Gastroesophageal sphincter (tissue), 4 donors: ENCODE data around the gene SMARCB1. TPM values are rescaled to one million over a fixed set of nuclear protein-coding genes. Genes with fewer than 3 reads are reported as not detected.

Experiments used
- ATAC-seq: fragments of 150-250 bp; one replicate; pipeline ENCODE4 v1.9.1; 2016; ENCODE audit warnings: mild to moderate bottlenecking, moderate library complexity
- H3K27ac ChIP-seq, 4 donors: fragments of 200-600 bp; sonication (generic) in 3 of 4; 1 replicate in 3 of 4; 2 replicates in 1 of 4; pipeline ENCODE4 v1.5.1; 2016 to 2019
- H3K27me3 ChIP-seq: fragments of 200-600 bp; sonication (generic); one replicate; pipeline ENCODE4 v1.5.1; 2019
- H3K36me3 ChIP-seq, 2 donors: fragments of 200-600 bp; sonication (generic); one replicate each; pipeline ENCODE4 v1.5.1; 2019; ENCODE audit warnings: control low read depth in 1 of 2
- H3K4me1 ChIP-seq, 3 donors: fragments of 200-600 bp; sonication (generic); 1 replicate in 2 of 3; 2 replicates in 1 of 3; pipeline ENCODE4 v1.5.1; 2016 to 2019; ENCODE audit warnings: control low read depth in 2 of 3
- H3K4me3 ChIP-seq, 2 donors: fragments of 200-600 bp; sonication (generic); one replicate each; pipeline ENCODE4 v1.5.1; 2019; ENCODE audit warnings: mild to moderate bottlenecking in 1 of 2, moderate library complexity in 1 of 2
- H3K9me3 ChIP-seq, 3 donors: fragments of 200-600 bp; sonication (generic); one replicate each; pipeline ENCODE4 v1.5.1; 2017 to 2019; ENCODE audit warnings: control low read depth in 2 of 3
- CTCF ChIP-seq, 4 experiments: fragments of 200-600 bp in 2 of 4; fragments of 450-650 bp in 2 of 4; sonication (generic) in 1 of 4; IDR thresholded peaks; one replicate each; pipeline ENCODE4 v1.5.1; 2017 to 2019; ENCODE audit warnings: antibody characterized with exemption in 4 of 4, mild to moderate bottlenecking in 2 of 4, moderate library complexity in 2 of 4
- EP300 ChIP-seq: sonication (generic); formaldehyde crosslinking; IDR thresholded peaks from one replicate; pipeline ENCODE4 v1.6.1; 2017; ENCODE audit warnings: antibody characterized with exemption, mild to moderate bottlenecking
- POLR2A ChIP-seq, 2 donors: fragments of 450-650 bp; IDR thresholded peaks; one replicate each; pipeline ENCODE4 v1.6.1; 2017; ENCODE audit warnings: antibody characterized with exemption in 2 of 2, mild to moderate bottlenecking in 2 of 2, moderate library complexity in 1 of 2
- POLR2AphosphoS5 ChIP-seq: sonication (generic); formaldehyde crosslinking; IDR thresholded peaks from one replicate; pipeline ENCODE4 v1.6.1; 2017; ENCODE audit warnings: antibody characterized with exemption
- WGBS, 2 donors: methylation state at CpG; one replicate each; pipeline ENCODE4 v1.1.5; 2018; ENCODE audit warnings: low coverage in 1 of 2; 5-methylcytosine and 5-hydroxymethylcytosine counted together
- total RNA-seq, 4 donors: library from RNA; depleted of rRNA; stranded (reverse); fragments of >200 nt; gene quantifications; one replicate each; pipeline ENCODE4 v1.1.0, GENCODE V29; 2016

Gene SMARCB1
- total RNA-seq, 4 donors from 2014 or later = 27.9 to 58.8 (median 32.7) TPM

GRCh38 chr22:23782703-23783102 is 4.1 kb upstream of the SMARCB1 start:
- TF ChIP-seq CTCF (IDR thresholded peaks at IDR 0.05) (no peak), EP300 (no peak), POLR2AphosphoS5 (no peak), POLR2A (IDR thresholded peaks at IDR 0.05) (no peak)
- H3K36me3 ChIP-seq = peaks cover 0 to 21% of the 10 kb centered on the region in 2 donors
- ATAC-seq = no peak
- no peaks in the 10 kb centered on the region for H3K9me3 ChIP-seq
- no peaks in the 10 kb centered on the region for H3K27me3 ChIP-seq
- peak overlapping the region in 1 of 4 donors; percentile 5 for H3K27ac ChIP-seq
- 57% methylated on average over 1 of the region's 1 CpG; no CpG with 5 or more reads in 1 of the 2 donors for WGBS, 2 donors
- H3K4me3 ChIP-seq = no peak overlapping the region
- peaks cover 0 to 31% (median 6%) of the 10 kb centered on the region in 3 donors for H3K4me1 ChIP-seq

DNA sequence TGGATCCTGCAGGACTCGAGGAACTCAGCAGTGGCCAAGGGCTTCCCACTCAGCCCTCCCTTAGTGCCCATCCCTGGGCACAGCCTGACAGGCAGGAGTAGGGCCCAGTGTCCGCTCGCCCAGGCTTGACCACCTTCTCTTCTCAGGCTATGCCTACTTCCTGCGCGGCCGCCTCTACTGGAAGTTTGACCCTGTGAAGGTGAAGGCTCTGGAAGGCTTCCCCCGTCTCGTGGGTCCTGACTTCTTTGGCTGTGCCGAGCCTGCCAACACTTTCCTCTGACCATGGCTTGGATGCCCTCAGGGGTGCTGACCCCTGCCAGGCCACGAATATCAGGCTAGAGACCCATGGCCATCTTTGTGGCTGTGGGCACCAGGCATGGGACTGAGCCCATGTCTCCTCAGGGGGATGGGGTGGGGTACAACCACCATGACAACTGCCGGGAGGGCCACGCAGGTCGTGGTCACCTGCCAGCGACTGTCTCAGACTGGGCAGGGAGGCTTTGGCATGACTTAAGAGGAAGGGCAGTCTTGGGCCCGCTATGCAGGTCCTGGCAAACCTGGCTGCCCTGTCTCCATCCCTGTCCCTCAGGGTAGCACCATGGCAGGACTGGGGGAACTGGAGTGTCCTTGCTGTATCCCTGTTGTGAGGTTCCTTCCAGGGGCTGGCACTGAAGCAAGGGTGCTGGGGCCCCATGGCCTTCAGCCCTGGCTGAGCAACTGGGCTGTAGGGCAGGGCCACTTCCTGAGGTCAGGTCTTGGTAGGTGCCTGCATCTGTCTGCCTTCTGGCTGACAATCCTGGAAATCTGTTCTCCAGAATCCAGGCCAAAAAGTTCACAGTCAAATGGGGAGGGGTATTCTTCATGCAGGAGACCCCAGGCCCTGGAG is 3.3 kb upstream of the SMARCB1 start:
- peaks cover 0 to 31% (median 11%) of the 10 kb centered on the region in 3 donors for H3K4me1 ChIP-seq
- no peak for ATAC-seq
- WGBS, 2 donors = 73% methylated on average over 6 of the region's 15 CpGs; no CpG with 5 or more reads in 1 of the 2 donors
- peaks cover 0 to 21% of the 10 kb centered on the region in 2 donors for H3K36me3 ChIP-seq
- no peak for TF ChIP-seq POLR2AphosphoS5
- TF ChIP-seq EP300 = no peak
- TF ChIP-seq POLR2A (IDR thresholded peaks at IDR 0.05) = no peak
- TF ChIP-seq CTCF (IDR thresholded peaks at IDR 0.05) = no peak
- no peak overlapping the region for H3K4me3 ChIP-seq
- H3K9me3 ChIP-seq = no peaks in the 10 kb centered on the region
- H3K27me3 ChIP-seq = no peaks in the 10 kb centered on the region
- peak overlapping the region in 2 of 4 donors; percentile 5 to 26 for H3K27ac ChIP-seq

DNA sequence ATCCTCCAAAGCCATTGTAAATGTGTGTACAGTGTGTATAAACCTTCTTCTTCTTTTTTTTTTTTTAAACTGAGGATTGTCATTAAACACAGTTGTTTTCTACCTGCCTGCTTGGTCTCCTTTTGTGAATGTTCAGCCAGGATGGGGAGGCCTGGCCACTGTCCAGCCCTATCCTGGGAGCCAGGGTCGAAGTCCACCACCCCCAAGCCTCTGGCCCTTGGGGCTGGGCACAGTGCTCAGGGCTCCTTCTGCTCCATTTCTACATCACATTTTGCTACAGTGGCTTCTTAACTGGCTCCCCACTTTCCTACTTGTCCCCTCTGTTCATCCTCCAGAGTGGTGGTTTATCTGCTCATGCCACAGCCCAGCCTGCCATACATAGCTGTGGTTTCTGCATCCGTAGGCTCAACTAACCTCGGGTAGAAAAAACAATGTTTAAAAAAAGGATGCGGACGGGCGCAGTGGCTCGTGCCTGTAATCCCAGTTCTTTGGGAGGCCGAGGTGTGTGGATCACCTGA is 2.5 kb upstream of the SMARCB1 start:
- no peak for TF ChIP-seq POLR2A (IDR thresholded peaks at IDR 0.05)
- TF ChIP-seq EP300 = no peak
- TF ChIP-seq CTCF (IDR thresholded peaks at IDR 0.05) = no peak
- no peak for TF ChIP-seq POLR2AphosphoS5
- peaks cover 0 to 39% (median 11%) of the 10 kb centered on the region in 3 donors for H3K4me1 ChIP-seq

GRCh38 chr22:23786261-23786710 is 480 bp upstream of the SMARCB1 start:
- Histone ChIP-seq H3K36me3 (peaks cover 0 to 3% of the 10 kb centered on the region in 2 donors), H3K9me3 (no peaks in the 10 kb centered on the region), H3K27ac (peak overlapping the region; percentile 81 to 100 (median 98)), H3K4me1 (peaks cover 0 to 54% (median 11%) of the 10 kb centered on the region in 3 donors), H3K4me3 (peak overlapping the region in 1 of 2 donors; percentile 97), H3K27me3 (no peaks in the 10 kb centered on the region)
- 8 to 24% methylated on average over 4 to 5 of the region's 9 CpGs for WGBS, 2 donors
- no peak for TF ChIP-seq EP300
- TF ChIP-seq CTCF (IDR thresholded peaks at IDR 0.05) = peak in 1 of 4 experiments; percentile 17
- ATAC-seq = no peak

More for the DNA sequence above, 2.5 kb upstream of the SMARCB1 start:
- H3K9me3 ChIP-seq = no peaks in the 10 kb centered on the region
- no peak for ATAC-seq
- peaks cover 0 to 19% of the 10 kb centered on the region in 2 donors for H3K36me3 ChIP-seq
- 68 to 100% methylated on average over 2 to 3 of the region's 8 CpGs for WGBS, 2 donors
- no peaks in the 10 kb centered on the region for H3K27me3 ChIP-seq
- H3K27ac ChIP-seq = peak overlapping the region in 2 of 4 donors; percentile 5 to 26
- H3K4me3 ChIP-seq = no peak overlapping the region
